GM18867 (cell line): ENCODE results near the gene KCNAB2.

Source experiments
- ATAC-seq: cut with Tn5 transposase; IDR thresholded peaks from one replicate; pipeline ENCODE4 v1.9.1; 2021; ENCODE audit warnings: mild to moderate bottlenecking, moderate library complexity; ENCODE audit not compliant: unreplicated experiment

Gene KCNAB2

DNA sequence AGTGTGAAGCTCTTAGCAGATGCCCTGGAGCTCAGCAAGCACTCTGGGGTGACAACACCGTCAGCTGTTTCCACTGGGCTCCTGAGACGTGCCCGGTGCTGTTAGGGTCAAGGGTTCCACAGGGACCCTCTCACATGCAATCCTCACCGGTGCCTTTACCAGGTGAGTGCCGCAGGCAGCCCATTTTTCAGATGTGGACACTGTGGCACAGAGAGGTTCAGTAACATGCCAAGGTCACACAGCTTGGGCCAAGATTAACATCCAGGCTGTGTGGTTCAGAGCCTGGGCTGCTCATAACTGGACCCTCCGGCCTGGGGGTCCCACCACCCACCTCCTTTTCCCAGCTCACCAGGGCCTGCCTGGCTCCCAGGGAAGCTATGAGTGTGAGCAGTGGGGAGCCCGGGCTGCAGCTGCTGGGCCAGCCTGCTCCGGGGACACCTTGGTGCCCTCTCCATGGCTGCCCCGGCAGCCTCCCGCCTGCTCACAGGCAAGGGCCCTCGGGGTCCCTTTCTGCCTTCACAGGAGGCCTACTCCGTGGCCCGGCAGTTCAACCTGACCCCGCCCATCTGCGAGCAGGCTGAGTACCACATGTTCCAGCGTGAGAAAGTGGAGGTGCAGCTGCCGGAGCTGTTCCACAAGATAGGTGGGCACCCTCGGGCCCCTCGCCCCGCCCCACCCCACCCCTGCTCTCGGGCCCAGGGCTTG, 49.3 kb downstream of the KCNAB2 start:
- no peak for ATAC-seq

DNA sequence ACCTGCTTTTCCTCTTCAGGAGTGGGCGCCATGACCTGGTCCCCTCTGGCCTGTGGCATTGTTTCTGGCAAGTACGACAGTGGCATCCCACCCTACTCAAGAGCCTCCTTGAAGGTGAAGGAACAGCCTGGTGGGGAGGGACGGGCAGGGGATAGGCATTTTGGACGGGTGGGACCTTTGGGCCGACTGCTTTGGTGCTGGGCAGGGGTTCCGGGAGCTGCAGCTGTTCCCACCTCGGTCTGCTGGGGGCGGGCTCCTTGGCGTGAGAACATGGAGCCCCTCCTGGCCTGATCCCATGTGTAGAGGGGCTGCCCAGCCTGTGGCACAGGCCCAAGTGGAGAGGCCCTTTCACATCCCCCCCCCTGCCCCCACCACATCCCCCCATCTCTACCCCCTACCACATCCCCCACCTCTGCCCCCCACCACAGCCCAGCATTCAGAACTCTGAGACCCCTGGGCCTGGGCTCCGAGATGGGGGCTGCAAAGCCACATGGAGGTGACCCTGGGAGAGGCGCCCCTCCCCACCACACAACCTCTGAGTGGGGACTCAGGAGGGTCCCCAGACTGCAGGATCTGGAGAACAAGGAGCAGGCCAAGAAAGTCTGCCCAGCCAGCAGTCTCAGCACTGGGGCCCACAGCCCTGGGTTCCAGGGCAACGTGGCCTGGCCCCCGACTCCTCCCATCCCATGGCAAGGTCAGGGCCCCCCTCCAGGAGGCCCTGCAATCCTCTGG, 50.0 kb downstream of the KCNAB2 start:
- ATAC-seq: no peak

DNA sequence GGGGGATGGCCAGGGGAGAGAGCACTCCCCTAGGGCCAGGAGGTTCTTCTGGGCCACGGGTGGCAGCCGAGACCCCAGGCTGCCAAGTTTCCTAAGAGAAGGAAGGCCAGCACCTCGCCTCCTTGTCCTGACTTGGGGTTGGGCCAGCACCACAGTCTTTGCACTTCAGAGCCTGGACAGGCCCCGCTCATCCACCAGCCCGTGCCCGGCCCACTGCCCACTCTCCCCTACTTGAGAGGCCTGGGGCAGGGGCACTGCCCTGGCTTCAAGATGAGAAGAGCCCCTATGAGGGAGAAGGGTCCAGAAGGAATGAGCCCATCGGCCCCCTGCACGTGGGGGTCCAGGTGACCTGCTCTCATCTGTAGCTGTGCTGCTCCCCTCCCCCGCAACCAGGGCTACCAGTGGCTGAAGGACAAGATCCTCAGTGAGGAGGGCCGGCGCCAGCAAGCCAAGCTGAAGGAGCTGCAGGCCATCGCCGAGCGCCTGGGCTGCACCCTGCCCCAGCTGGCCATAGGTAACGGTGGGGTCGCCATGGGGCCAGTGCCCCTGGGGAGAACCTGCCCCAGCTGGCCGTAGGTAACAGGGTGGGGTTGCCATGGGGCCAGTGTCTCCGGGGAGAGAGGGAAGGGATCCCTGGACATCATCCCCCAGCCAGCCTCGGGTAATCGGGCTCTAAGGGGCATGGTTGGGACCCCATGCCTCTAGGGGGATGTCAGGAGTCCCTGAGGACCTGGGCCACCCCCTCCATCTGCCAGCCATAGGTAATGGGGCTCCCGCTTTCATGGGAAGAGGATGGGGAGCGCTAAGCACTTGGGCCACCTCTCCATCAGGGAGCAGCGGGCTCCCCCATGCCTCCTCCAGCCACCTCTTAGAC, 50.8 kb downstream of the KCNAB2 start:
- ATAC-seq: no peak

DNA sequence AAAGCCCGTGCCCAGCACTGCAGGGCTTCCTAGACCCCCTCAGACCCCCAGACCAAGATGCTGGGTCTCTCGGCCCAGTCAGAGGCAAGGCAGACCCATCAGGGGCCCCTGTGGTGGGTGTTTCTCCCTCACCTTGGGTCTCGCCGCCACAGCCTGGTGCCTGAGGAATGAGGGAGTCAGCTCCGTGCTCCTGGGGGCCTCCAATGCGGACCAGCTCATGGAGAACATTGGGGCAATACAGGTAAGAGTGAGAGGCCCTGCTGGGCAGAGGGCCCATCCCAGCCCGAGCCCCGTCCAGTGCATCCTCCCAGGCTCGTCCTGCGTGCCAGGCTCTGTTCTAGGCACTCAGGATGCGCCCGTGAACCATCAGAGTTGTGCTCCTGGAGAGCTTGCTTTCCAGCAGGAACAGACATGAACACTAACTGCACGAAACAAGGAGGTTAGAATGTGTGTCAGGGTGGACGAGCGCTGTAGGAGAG, 51.5 kb downstream of the KCNAB2 start:
- no peak for ATAC-seq

DNA sequence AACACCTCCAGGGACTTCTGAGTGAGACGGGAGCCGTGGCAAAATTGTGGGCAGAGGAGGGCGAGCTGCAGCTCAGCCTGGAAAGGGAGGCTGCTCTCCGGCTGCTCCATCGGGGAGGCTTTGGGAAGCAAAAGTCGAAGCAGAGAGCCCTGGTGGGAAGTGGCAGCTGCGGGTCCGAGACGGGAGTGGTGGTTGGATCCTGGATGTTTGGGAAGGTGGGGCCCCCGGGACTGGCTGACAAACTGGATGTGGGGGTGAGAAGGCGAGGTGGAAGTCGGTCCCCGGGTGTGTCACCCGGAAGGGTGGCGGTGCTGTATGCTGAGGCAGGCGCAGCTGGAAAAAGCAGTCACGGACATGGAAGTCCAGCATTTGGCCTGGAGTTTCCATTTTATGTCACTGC, 52.1 kb downstream of the KCNAB2 start:
- no peak for ATAC-seq

DNA sequence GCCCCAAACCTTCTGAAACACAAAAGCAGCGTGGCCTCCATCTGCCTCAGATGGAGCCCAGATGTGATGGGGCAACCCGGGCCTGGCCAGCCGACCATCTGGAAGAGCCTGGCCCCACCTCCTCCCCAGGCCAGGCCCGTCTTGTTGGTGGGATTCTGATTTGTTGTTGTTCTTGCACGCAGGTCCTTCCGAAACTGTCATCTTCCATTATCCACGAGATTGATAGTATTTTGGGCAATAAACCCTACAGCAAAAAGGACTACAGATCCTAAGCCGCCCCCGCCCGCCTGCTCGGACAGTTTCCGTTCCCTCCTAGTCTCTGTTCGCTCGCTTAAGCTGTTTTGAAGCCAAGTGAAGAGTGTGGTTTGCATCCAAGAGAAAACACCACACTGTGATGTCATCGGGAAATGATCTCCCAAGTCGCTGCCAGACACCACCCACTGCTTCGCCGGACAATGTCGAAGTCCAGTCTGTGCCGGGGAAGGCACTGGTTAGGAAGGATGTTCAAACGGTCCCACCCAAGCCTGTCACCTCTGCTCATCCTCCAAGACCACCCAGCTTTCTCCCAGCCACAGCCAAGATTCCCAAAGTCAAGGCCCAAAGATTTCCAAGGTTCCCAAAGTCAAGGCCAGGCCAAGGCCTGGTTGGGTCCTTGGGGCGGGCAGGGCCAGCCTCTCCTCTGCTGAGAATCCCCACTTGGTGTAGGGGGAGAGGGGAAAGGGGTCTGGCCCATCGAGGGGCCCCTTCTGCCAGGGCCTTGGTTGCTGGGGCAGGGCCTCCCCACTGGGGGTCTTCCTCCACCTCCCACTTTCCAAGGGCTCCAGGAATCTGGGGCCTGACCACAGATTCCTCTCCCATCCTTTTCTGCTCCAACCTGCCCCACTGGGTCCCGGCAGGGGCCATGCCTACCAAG, 52.9 kb downstream of the KCNAB2 start:
- no peak for ATAC-seq

DNA sequence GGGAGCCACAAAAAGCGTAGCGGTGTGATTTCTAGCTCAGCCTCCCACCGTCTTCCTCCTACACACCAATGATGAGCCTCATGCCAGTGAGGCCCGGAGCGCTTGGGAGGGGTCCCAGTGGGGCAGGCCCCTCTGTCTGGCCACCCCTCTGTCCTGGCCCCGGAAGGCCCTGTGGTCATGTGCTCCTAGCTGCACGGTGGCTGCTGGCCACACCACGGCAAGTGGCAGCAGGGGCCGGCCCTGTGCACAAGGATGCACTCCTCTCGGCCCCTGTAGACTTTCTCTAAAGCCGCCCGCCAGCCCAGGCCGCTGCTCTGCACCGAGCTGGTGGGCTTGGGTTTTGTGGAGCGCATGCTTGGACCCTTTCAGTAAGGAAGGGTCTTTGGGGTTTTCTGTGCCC, 53.6 kb downstream of the KCNAB2 start:
- ATAC-seq: no peak

DNA sequence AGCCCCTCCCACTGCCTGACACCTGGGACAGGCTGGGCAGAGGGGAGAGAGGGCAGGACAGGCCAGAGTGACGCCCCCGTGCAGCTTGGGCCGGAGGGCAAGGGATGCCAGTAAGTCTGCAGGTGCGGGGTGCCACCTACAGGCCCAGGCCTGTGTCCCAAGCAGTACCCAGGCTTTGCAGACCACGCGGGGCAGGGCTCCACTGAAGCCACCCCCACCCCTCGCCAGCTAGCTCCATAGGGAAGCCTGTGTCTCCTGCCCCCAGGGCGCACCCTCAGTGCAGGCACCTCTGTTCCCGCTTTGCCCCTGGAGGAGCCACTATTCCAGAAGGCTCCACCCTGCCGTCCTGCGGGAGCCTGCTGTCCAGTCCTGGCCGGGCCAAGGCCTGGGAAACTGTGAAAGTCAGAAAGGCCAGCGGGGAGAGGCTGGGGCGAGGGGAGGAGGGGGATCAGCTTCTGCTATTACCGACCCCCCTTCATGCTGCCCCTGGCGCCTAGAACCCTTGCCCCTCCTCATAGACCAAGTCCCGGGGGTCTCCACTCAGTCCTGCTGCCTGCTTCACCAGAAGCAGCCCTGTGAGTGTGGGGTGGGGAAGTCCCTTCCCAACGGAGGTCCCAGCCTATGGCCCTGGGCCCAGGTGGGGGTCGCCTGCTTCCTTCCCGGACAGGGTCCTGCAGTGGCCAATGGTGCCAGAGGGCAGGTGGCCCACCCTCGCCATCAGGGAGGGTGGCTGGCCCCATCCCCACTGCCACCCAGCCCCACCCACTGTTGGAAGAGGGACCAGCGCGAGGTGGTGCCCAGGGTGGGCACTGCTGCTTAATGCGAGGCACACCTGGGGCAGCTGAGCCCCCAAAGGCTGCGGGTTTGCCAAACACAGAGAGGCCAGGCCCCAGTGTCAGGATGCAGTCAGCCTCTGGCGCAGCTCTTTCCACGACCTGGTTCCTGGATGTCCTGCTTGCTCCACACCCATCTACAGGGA, 54.4 kb downstream of the KCNAB2 start:
- no peak for ATAC-seq

DNA sequence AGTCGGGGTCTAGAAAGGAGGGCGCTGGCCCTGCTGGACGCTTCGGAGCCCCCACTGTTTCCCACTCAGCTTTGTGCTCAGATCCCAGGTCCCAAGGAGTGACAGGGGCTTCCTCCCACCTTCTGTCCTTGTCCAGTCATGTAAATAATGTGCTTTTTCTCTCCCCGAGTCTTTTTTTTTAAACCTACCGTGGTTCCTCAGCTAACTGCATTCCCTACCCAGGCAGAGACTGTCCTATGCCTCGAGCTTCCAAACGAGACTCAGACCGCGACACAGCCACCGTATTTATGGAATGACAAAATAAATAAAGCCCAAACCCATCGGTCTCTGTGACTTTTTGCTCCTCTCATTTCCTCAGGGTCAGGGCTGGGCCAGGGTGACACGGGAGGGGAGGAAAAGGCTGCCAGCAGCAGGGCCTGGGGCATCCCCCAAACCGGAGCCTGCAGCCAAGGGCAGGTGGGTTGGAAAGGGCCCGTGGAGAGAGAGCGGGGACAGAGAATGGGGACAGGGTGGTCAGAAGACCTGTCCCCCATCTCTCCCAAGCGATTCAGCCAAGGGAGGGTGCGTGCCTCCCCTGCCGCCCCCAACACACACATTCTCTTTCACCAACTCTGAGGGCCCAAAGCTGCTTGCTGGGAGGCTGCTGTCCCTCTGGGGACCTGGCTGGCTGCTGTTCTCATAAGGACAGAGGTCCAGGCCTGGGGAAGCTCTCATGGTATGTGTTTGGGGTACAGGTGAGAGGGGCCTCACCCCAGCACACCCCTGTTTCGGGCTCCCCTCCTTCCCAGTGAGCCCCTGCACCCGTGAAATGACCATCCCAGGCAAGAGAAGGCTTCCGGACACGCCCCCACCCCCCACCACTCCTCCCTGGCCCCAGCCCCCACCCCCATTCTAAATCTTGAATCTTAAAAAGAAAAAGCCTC, 55.4 kb downstream of the KCNAB2 start:
- ATAC-seq: no peak

DNA sequence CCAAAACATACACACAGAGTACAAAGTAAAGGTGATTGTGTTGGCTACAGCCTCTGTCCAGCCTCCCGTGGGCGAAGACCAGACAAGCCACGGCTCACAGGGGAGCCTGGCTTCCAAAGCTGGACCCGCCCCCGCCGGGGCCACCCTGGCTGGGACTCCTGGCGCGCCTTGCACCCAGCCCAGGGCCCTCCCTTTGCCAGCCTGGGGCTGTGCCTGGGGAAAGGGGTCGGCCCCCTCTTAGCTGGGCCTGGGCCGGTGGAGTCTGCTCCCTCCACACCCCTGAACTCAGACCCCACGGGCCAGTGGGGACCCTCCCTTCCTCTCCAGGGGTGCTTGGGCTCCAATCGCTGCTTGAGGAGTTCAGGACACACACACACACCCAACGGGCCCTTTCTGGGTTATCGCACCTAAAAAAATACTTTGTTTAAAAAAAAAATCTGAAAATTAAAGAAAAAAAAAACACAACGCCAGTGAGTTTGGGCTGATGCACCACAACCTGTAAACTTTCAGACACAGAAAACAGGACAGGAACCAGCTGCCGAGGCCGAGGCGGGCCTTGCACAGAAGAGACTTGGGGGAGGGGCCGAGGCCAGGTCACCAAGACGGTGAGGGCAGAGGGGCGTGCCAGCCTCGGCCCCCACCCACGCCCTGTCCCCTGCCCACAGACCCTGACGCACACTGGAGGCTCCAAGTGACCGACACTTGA, 56.3 kb downstream of the KCNAB2 start:
- no peak for ATAC-seq

DNA sequence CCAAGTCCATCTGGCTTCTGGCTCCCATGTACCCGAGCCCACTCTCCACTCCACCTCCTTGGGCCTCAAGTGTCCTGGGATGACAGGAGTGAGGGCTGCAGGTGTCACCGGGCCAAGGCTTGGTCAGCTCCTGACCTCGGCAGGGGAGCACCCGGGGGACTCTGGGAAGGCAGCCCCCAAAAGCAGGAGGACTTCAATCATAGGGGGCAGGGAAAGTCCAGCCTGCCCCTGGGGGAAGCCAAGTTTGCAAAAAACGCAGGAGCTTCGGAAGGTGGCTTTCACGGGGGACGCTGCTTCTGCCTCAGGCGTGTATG, 56.8 kb downstream of the KCNAB2 start:
- no peak for ATAC-seq

DNA sequence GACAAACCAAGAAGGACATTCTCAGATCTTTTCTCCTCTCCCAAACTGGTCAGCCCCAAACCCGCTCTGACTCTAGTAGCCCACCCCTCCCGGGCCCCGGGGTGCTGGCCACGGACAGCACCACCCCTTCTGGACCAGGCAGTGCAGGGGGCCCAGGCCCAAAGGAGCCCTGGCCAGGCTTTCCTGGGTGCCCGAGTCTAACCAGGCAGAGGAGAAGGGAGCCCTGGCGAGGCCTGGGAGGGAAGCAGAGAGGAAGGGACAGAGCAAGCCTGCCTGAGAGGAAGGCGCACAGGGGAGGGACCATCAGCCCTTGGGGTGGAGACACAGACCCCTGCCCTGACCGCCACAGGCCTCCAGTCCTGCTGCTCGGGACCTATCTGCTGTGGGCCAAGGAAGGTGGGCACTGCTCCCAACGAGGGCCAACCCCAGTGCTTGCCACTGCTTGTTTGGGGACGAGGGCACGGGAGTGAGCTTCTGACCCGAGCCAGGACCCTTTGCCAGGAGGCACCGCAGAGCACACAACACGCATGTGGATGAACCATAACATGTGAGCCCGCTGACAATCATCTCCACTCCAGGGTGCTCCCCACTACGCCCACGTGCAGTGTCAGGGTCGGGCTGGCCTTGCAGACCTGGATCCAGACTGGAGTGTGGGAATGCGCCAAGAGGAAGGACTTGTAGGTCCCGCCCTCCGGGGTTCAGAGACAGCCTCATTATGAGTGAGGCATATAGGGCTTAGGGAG, 57.6 kb downstream of the KCNAB2 start:
- ATAC-seq: no peak

DNA sequence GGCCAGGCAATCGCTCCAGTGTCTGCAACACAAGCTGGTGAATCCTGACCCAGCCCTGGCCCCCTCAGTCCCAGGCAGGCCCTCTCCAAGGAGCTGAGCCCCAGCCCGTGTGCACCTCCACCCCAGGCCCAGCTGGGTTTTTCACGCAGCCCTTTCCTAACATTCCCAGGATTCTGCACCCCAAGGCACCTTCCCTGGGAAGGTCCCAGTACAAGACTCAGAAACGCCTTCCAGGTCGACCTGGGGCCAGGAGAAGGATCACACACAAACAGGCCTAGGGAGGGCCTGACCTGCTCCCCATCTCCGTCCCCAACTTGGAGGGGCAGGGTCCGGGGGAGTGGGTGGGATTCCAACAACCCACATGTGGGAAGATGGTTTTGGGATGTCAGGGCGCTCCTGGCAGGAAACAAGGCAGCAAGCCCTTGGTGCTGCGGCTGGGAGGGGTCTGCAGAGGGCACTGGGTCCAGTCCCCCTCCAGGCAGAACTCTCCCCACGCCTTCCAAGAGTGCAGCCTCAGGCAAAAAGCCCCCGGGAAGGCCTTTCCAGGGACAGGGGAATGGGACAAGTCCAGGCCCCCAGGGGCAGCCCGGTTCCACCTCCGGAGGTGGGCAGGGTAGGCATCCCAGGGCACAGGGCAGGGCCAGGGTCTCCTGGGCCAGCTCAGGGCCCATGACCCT, 58.3 kb downstream of the KCNAB2 start:
- ATAC-seq: no peak

DNA sequence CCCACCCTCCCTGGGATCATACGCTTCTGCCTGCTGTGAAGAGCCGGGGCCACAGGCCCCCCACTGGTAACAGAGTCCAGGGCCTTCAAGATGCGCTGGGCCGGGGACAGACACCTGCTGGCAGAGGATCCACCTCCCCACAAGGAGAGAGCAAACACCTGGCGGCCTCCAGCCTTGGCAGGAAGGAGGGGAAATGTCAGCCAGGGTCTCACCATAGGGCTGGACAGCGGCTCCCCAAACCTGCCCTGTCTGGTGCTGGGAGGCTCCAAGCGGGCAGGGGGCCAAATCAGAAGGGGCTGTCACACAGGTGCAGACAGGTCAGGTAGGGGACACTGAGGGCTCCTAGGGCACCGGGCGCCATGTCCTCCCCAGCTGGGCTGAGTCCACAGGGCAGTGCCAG, 58.9 kb downstream of the KCNAB2 start:
- no peak for ATAC-seq

DNA sequence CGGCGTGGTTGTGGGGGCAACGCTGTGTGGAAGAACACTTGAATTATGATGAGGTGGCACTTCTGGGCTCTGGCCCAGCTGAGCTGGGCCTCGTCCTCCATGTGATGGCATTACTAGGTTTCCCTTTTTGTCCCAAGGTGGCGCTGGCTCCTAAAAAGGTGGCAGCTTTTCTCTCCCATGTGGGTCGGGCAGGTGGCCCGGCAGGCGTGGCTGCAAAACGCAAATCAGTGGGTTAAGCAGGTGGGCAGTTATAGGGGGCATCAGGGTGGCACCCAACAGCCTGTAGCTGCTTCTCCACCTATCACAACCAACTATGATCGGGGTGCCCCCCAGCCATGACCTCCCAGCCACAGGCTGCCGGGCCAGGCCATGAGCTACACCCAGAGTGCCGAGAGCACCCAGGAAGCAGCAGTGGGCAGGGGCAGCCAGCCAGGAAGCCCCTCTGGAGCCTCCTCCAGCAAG, 59.6 kb downstream of the KCNAB2 start:
- no peak for ATAC-seq

DNA sequence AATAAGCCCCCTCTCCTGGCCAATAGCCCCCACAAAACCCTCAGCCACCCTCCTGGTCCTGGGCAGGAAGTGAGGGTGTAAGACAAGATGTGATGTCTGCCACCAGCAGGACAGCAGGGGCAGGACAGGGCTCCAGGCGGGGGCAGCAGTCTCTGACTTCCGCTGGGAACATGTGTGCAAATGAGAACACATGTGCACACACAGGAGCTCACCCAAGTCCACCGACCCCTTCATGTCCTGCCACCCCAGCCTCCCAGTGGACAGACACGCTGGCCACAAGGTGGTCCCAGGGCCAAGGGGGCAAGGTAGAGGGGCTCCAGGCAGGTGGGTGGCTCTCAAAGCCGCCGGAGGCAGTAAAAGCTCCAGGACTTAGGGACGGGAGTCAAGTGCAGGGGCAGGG, 60.1 kb downstream of the KCNAB2 start:
- no peak for ATAC-seq
